ENCODE results near the gene CDS2.

Gene CDS2

DNA sequence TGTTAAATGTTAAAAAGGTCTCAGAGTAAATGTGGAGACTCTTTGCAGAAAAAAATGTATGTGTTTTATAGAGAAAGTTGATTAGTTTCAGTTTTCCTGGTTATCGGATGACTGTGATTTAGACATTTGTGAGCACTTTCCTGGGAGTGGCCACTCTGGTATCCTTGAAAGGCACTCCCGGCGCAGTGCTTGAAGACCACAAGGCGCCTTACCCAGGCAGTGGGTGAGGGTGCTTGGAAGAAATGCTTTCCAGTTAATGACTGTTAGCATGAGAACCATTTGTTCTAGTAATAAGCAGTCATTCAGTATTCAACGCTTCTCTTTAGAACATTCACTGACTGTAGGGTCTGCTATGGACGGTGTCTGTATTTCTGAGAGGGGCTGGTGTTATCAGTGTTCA lies 7.2 kb downstream of the CDS2 start:
- TF ChIP-seq, protein P1, sequence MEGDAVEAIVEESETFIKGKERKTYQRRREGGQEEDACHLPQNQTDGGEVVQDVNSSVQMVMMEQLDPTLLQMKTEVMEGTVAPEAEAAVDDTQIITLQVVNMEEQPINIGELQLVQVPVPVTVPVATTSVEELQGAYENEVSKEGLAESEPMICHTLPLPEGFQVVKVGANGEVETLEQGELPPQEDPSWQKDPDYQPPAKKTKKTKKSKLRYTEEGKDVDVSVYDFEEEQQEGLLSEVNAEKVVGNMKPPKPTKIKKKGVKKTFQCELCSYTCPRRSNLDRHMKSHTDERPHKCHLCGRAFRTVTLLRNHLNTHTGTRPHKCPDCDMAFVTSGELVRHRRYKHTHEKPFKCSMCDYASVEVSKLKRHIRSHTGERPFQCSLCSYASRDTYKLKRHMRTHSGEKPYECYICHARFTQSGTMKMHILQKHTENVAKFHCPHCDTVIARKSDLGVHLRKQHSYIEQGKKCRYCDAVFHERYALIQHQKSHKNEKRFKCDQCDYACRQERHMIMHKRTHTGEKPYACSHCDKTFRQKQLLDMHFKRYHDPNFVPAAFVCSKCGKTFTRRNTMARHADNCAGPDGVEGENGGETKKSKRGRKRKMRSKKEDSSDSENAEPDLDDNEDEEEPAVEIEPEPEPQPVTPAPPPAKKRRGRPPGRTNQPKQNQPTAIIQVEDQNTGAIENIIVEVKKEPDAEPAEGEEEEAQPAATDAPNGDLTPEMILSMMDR (conservative IDR thresholded peaks at IDR 0.05): no peak
- no peak overlapping the region for H3K27ac ChIP-seq

DNA sequence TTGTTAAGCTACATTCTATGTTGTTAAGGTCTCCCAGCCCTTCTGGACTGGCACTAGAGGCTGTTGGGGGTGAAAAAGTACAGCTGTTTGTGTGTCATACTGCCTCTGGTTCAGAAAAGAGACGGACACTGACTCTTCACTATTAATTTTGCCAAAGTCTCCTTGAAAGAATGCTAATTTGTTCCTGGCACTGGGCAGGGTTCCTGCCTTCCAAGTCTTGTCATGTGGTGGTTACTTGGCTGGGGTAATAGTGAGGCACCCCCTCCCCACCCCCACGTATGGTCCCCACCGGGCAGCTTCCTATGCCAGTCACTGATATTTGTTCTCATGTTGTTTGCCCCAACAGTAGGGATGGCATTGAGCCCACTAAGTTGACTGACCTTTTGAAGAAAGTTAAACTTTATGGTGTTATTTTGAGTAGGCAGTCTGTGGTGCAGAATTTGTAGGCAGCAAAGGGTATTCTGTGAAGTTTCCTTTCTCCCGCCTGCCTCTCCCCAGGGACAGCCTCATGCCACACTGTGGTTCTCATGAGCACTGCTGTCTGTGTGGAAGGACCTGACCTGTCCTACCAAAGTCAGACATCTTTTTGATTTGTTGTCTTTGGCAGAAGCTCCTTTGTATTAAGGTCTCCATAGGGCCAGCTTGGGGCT lies 8.7 kb downstream of the CDS2 start:
- no peak overlapping the region for H3K27ac ChIP-seq
- TF ChIP-seq, protein P1 (conservative IDR thresholded peaks at IDR 0.05): no peak

DNA sequence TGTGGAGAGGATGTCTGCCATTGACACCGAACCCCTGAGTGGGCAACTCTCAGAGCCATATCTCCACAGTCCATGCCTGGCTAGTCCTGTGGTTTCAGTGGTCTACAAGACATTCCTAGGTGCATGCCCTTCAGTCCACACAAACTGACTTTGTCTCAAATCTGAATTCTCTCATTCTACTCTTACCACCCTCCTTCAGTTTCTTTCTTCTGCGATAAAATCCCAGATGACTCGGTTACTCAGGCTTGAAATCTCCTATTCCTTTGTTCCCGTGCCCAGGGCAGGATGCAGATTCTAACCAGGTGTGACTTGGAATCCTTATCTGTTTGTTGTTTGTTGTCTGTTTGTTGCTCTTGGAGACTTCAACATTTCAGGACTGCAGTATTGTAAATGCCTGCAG lies 9.3 kb downstream of the CDS2 start:
- no peak overlapping the region for H3K27ac ChIP-seq
- TF ChIP-seq, protein P1 (conservative IDR thresholded peaks at IDR 0.05): no peak

DNA sequence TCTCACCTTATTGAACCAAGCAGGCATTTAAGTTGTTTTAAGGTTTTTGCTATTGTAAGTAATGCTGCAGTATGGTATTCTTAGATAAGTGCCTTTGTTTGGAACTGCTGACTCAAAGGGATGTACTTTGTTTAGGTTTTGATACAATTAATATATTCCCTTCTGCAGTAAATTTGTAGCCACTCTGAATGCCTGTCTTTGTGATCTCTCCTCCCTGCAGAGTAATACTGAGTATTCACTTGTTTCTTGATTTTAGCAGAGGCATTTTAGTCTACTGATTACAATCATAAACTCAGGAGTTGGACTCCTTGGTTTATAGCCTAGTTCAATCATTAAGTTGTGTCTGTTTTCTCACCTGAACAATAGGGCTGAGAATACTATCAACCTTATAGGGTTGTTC lies 13.4 kb downstream of the CDS2 start:
- no peak overlapping the region for H3K27ac ChIP-seq
- TF ChIP-seq, protein P1 (conservative IDR thresholded peaks at IDR 0.05): no peak

DNA sequence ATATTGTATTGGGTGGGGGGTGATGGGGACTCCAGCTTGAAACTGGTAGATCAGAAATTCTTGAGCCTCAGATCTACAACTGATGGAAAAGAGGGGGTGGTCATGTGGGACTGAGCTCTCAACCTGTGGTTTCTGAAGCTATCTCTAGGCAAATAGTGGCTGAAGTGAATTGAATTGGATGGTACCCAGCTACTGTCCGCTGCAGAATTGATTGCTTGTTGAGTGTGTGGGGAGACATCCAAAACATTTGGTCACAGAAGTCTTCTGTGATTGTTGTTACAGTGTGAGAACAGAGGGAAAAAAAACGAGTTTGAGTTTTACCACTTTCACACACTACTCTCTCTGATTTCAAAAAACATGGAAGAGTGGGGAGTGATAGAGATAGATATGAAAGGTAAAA lies 14.8 kb downstream of the CDS2 start:
- TF ChIP-seq, protein P1 (conservative IDR thresholded peaks at IDR 0.05): no peak

DNA sequence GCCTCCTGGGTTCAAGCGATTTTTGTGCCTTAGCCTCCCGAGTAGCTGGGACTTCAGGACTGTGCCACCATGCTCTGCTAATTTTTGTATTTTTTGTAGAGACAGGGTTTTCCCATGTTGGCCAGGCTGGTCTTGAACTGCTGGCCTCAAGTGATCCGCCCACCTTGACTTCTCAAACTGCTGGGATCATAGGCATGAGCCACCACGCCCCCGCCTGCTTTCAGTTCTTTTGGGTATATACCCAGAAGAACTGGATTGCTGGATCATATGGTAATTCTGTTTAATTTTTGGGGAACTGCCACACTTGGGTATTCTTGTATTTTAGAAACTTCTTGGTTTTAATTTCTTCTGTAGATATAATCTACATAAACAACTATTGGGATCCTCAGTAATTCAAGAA lies 17.0 kb downstream of the CDS2 start:
- no peak overlapping the region for H3K27ac ChIP-seq
- TF ChIP-seq, protein P1 (conservative IDR thresholded peaks at IDR 0.05): no peak

More for the DNA sequence above, 14.8 kb downstream of the CDS2 start:
- H3K27ac ChIP-seq: no peak overlapping the region

DNA sequence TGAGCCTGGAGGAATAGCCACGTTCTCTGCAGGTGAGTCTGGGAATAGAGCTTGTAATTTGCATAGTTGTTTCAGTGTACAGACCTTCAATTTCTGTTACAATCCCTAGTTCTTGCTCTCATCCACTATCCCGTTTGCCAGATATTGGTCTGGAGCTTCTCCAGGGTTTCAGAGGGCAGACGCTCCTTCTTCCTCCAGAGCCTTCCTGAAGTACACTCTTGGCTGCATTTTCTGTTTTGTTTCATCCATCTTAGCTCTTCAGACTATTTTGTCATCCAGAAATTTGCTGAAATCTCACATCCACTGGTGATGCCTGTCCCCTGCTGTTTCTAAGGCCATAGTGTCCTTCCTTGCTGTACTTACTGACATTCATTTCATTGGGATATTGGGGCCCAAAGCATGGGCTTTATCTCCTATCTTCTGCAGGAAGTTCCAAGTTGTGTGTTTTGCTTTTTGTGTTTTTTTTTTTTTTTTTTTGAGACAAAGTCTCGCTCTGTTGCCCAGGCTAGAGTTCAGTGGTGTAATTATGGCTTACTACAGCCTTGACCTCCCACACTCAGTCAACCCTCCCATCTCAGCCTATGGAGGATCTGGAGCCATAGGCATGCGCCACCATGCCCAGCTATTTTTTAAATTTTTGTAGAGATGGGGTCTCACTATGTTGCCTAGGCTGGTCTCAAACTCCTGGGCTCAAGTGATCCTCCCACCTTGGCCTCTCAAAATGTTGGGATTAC lies 18.7 kb downstream of the CDS2 start:
- H3K27ac ChIP-seq: no peak overlapping the region
- TF ChIP-seq, protein P1 (conservative IDR thresholded peaks at IDR 0.05): no peak

Measured in VCaP (cell line).